ENCODE data around the gene MLST8. TPM values are rescaled to one million over a fixed set of nuclear protein-coding genes. Genes with fewer than 3 reads are reported as not detected.

Gene MLST8
- total and polyA plus RNA-seq, 7 donors = 18.8 to 60.5 (median 35.0) TPM

- DNase-seq (no peak), ATAC-seq (no peak)
- H3K27me3 ChIP-seq (ENCODE audit: insufficient read depth in 3 of 3, low read length in 2 of 3) = no peaks in the 10 kb centered on the region
- TF ChIP-seq CTCF (IDR thresholded peaks at IDR 0.05) = no peak
- intact Hi-C loops (cut with DNase I) = no loop called here
- no peak overlapping the region for H3K4me3 ChIP-seq
- H3K9me3 ChIP-seq = no peaks in the 10 kb centered on the region
- WGBS, 3 donors = 69 to 78% (median 75%) methylated on average over 40 to 46 of the region's 46 CpGs
- peaks cover 3 to 21% of the 10 kb centered on the region in 2 donors for H3K36me3 ChIP-seq (ENCODE audit: insufficient read depth in 1 of 2, low read depth in 1 of 2)
- H3K4me1 ChIP-seq = no peaks in the 10 kb centered on the region
- H3K27ac ChIP-seq = no peak overlapping the region
Measured at GRCh38 chr16:2180962-2181923, 24.0 kb upstream of the MLST8 start.

GRCh38 chr16:2181952-2182351 lies 23.3 kb upstream of the MLST8 start:
- no peak for DNase-seq
- peaks cover 3 to 14% of the 10 kb centered on the region in 2 donors for H3K36me3 ChIP-seq (ENCODE audit: insufficient read depth in 1 of 2, low read depth in 1 of 2)
- no peaks in the 10 kb centered on the region for H3K4me1 ChIP-seq
- no peak overlapping the region for H3K27ac ChIP-seq
- WGBS, 3 donors = 83 to 94% (median 83%) methylated on average over 19 to 20 of the region's 20 CpGs
- H3K27me3 ChIP-seq (ENCODE audit: insufficient read depth in 3 of 3, low read length in 2 of 3) = no peaks in the 10 kb centered on the region
- no peak for TF ChIP-seq CTCF (IDR thresholded peaks at IDR 0.05)
- no peak overlapping the region for H3K4me3 ChIP-seq
- no peaks in the 10 kb centered on the region for H3K9me3 ChIP-seq
- intact Hi-C loops (cut with DNase I) = no loop called here
- ATAC-seq = no peak

DNA sequence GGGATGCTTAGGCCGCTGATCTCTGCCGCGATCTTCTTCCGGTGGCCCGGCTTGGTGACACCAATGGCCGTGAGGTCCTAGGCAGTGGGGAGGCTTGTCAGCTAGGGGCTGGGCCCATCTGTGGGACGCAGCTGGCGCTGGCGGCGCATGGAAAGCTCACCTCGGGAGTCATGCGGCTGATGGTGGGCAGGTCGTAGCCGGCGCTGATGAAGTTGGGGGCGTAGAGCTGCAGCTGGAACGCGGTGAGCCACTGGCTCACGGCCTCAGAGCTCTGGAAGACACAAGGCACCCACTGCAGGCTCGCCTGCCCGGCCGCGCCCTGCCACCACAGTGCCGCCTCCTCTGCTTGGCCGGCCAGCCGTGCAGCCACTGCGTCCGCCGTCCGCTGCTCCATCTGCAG lies 21.6 kb upstream of the MLST8 start:
- 86 to 88% (median 87%) methylated on average over 23 to 30 of the region's 30 CpGs for WGBS, 3 donors
- no peak overlapping the region for H3K27ac ChIP-seq
- no peaks in the 10 kb centered on the region for H3K4me1 ChIP-seq
- ATAC-seq = no peak
- intact Hi-C loops (cut with DNase I) = no loop called here
- no peaks in the 10 kb centered on the region for H3K27me3 ChIP-seq (ENCODE audit: insufficient read depth in 3 of 3, low read length in 2 of 3)
- no peaks in the 10 kb centered on the region for H3K36me3 ChIP-seq (ENCODE audit: insufficient read depth in 1 of 2, low read depth in 1 of 2)
- DNase-seq = no peak
- no peak overlapping the region for H3K4me3 ChIP-seq
- no peaks in the 10 kb centered on the region for H3K9me3 ChIP-seq
- no peak for TF ChIP-seq CTCF (IDR thresholded peaks at IDR 0.05)

DNA sequence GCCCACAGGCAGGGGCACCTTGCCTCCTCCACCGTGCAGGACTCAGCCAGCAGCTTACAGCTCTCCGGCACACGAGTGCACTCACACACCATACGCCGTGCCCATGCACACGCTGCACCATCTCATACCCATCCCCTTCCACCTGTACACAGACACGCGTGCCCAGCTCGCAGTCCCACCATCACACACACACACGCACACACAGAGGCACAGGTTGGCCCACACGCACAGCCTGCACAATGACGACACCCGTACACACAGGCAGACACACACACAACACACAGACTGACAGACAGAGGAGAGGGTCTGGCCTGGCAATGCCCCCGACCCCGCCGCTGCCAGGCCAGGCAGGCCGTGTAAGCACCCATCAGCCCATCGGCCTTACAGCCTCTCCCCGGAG lies 20.9 kb upstream of the MLST8 start:
- DNase-seq = no peak
- H3K27me3 ChIP-seq (ENCODE audit: insufficient read depth in 3 of 3, low read length in 2 of 3) = no peaks in the 10 kb centered on the region
- H3K36me3 ChIP-seq (ENCODE audit: insufficient read depth in 1 of 2, low read depth in 1 of 2) = no peaks in the 10 kb centered on the region
- TF ChIP-seq CTCF (IDR thresholded peaks at IDR 0.05) = no peak
- intact Hi-C loops (cut with DNase I) = no loop called here
- H3K9me3 ChIP-seq = no peaks in the 10 kb centered on the region
- whole genome bisulfite sequencing, 3 donors = 83 to 91% (median 85%) methylated on average over 19 of the region's 19 CpGs
- no peak overlapping the region for H3K4me3 ChIP-seq
- no peak overlapping the region for H3K27ac ChIP-seq
- H3K4me1 ChIP-seq = no peaks in the 10 kb centered on the region
- ATAC-seq = no peak
